Gastroesophageal sphincter (tissue), 4 donors: ENCODE data around the gene ATP5ME. TPM values are rescaled to one million over a fixed set of nuclear protein-coding genes. Genes with fewer than 3 reads are reported as not detected.

Source experiments
- ATAC-seq: fragments of 150-250 bp; one replicate; pipeline ENCODE4 v1.9.1; 2016; ENCODE audit warnings: mild to moderate bottlenecking, moderate library complexity
- H3K27ac ChIP-seq, 4 donors: fragments of 200-600 bp; sonication (generic) in 3 of 4; 1 replicate in 3 of 4; 2 replicates in 1 of 4; pipeline ENCODE4 v1.5.1; 2016 to 2019
- H3K27me3 ChIP-seq: fragments of 200-600 bp; sonication (generic); one replicate; pipeline ENCODE4 v1.5.1; 2019
- H3K36me3 ChIP-seq, 2 donors: fragments of 200-600 bp; sonication (generic); one replicate each; pipeline ENCODE4 v1.5.1; 2019; ENCODE audit warnings: control low read depth in 1 of 2
- H3K4me1 ChIP-seq, 3 donors: fragments of 200-600 bp; sonication (generic); 1 replicate in 2 of 3; 2 replicates in 1 of 3; pipeline ENCODE4 v1.5.1; 2016 to 2019; ENCODE audit warnings: control low read depth in 2 of 3
- H3K4me3 ChIP-seq, 2 donors: fragments of 200-600 bp; sonication (generic); one replicate each; pipeline ENCODE4 v1.5.1; 2019; ENCODE audit warnings: mild to moderate bottlenecking in 1 of 2, moderate library complexity in 1 of 2
- H3K9me3 ChIP-seq, 3 donors: fragments of 200-600 bp; sonication (generic); one replicate each; pipeline ENCODE4 v1.5.1; 2017 to 2019; ENCODE audit warnings: control low read depth in 2 of 3
- EP300 ChIP-seq: sonication (generic); formaldehyde crosslinking; IDR thresholded peaks from one replicate; pipeline ENCODE4 v1.6.1; 2017; ENCODE audit warnings: antibody characterized with exemption, mild to moderate bottlenecking
- POLR2A ChIP-seq, 2 donors: fragments of 450-650 bp; IDR thresholded peaks; one replicate each; pipeline ENCODE4 v1.6.1; 2017; ENCODE audit warnings: antibody characterized with exemption in 2 of 2, mild to moderate bottlenecking in 2 of 2, moderate library complexity in 1 of 2
- POLR2AphosphoS5 ChIP-seq: sonication (generic); formaldehyde crosslinking; IDR thresholded peaks from one replicate; pipeline ENCODE4 v1.6.1; 2017; ENCODE audit warnings: antibody characterized with exemption
- WGBS, 2 donors: methylation state at CpG; one replicate each; pipeline ENCODE4 v1.1.5; 2018; ENCODE audit warnings: low coverage in 1 of 2; 5-methylcytosine and 5-hydroxymethylcytosine counted together
- total RNA-seq, 4 donors: library from RNA; depleted of rRNA; stranded (reverse); fragments of >200 nt; gene quantifications; one replicate each; pipeline ENCODE4 v1.1.0, GENCODE V29; 2016
- TF ChIP-seq, protein P1 (sequence below), 4 experiments: fragments of 200-600 bp in 2 of 4; fragments of 450-650 bp in 2 of 4; sonication (generic) in 1 of 4; IDR thresholded peaks; one replicate each; pipeline ENCODE4 v1.5.1; 2017 to 2019; ENCODE audit warnings: antibody characterized with exemption in 4 of 4, mild to moderate bottlenecking in 2 of 4, moderate library complexity in 2 of 4

ATP5ME gene
- total RNA-seq, 4 donors from 2014 or later = 56.9 to 116 (median 106) TPM

DNA sequence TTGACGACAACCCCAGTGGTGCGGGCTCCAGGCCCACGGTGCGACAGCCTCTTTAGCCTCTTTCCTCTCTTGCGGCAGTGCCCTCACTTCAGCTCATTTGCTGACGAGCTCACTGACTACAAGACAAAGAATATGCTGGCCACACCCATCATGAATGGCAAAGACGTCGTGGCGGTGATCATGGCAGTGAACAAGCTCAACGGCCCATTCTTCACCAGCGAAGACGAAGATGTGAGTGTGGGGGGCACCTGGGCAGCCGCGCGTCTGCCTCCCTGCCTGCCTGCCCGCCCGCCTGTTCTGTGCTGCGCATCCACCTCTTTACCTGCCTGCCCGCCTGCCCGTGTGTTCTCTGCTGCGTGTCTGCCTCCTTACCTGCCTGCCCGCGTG lies 39.5 kb downstream of the ATP5ME start:
- peaks cover 70% of the 10 kb centered on the region for H3K27me3 ChIP-seq
- WGBS, 2 donors = 78 to 85% methylated on average over 11 to 17 of the region's 23 CpGs
- H3K4me3 ChIP-seq = no peak overlapping the region
- no peaks in the 10 kb centered on the region for H3K9me3 ChIP-seq
- no peaks in the 10 kb centered on the region for H3K36me3 ChIP-seq
- no peak for ATAC-seq
- no peak for TF ChIP-seq POLR2AphosphoS5
- TF ChIP-seq, protein P1, sequence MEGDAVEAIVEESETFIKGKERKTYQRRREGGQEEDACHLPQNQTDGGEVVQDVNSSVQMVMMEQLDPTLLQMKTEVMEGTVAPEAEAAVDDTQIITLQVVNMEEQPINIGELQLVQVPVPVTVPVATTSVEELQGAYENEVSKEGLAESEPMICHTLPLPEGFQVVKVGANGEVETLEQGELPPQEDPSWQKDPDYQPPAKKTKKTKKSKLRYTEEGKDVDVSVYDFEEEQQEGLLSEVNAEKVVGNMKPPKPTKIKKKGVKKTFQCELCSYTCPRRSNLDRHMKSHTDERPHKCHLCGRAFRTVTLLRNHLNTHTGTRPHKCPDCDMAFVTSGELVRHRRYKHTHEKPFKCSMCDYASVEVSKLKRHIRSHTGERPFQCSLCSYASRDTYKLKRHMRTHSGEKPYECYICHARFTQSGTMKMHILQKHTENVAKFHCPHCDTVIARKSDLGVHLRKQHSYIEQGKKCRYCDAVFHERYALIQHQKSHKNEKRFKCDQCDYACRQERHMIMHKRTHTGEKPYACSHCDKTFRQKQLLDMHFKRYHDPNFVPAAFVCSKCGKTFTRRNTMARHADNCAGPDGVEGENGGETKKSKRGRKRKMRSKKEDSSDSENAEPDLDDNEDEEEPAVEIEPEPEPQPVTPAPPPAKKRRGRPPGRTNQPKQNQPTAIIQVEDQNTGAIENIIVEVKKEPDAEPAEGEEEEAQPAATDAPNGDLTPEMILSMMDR (IDR thresholded peaks at IDR 0.05) = no peak
- no peak for TF ChIP-seq POLR2A (IDR thresholded peaks at IDR 0.05)
- no peak for TF ChIP-seq EP300
- no peaks in the 10 kb centered on the region for H3K4me1 ChIP-seq
- H3K27ac ChIP-seq = no peak overlapping the region

GRCh38 chr4:633976-634598 lies 40.0 kb downstream of the ATP5ME start:
- WGBS, 2 donors = 64 to 72% methylated on average over 4 to 5 of the region's 15 CpGs
- Histone ChIP-seq H3K27ac (no peak overlapping the region), H3K36me3 (no peaks in the 10 kb centered on the region), H3K27me3 (peaks cover 70% of the 10 kb centered on the region), H3K4me1 (no peaks in the 10 kb centered on the region), H3K4me3 (no peak overlapping the region), H3K9me3 (no peaks in the 10 kb centered on the region)
- no peak for ATAC-seq
- TF ChIP-seq, protein P1 (IDR thresholded peaks at IDR 0.05) = no peak
- TF ChIP-seq POLR2AphosphoS5 (no peak), POLR2A (IDR thresholded peaks at IDR 0.05) (no peak), EP300 (no peak)

GRCh38 chr4:633406-633805 lies 40.7 kb downstream of the ATP5ME start:
- no peak overlapping the region for H3K4me3 ChIP-seq
- no peak overlapping the region for H3K27ac ChIP-seq
- peaks cover 70% of the 10 kb centered on the region for H3K27me3 ChIP-seq
- TF ChIP-seq POLR2AphosphoS5 (no peak), POLR2A (IDR thresholded peaks at IDR 0.05) (no peak), EP300 (no peak)
- TF ChIP-seq, protein P1 (IDR thresholded peaks at IDR 0.05) = no peak
- no peaks in the 10 kb centered on the region for H3K36me3 ChIP-seq
- no peaks in the 10 kb centered on the region for H3K4me1 ChIP-seq
- no peaks in the 10 kb centered on the region for H3K9me3 ChIP-seq
- 40% methylated on average over 4 of the region's 9 CpGs; no CpG with 5 or more reads in 1 of the 2 donors for WGBS, 2 donors
- ATAC-seq = no peak

GRCh38 chr4:632926-633325 lies 41.1 kb downstream of the ATP5ME start:
- Histone ChIP-seq H3K4me3 (no peak overlapping the region), H3K27me3 (peaks cover 70% of the 10 kb centered on the region), H3K9me3 (no peaks in the 10 kb centered on the region), H3K27ac (no peak overlapping the region), H3K4me1 (no peaks in the 10 kb centered on the region), H3K36me3 (no peaks in the 10 kb centered on the region)
- 64 to 100% methylated on average over 2 to 3 of the region's 6 CpGs for WGBS, 2 donors
- TF ChIP-seq, protein P1 (IDR thresholded peaks at IDR 0.05) = no peak
- TF ChIP-seq POLR2A (IDR thresholded peaks at IDR 0.05) = no peak
- no peak for TF ChIP-seq POLR2AphosphoS5
- TF ChIP-seq EP300 = no peak
- no peak for ATAC-seq

DNA sequence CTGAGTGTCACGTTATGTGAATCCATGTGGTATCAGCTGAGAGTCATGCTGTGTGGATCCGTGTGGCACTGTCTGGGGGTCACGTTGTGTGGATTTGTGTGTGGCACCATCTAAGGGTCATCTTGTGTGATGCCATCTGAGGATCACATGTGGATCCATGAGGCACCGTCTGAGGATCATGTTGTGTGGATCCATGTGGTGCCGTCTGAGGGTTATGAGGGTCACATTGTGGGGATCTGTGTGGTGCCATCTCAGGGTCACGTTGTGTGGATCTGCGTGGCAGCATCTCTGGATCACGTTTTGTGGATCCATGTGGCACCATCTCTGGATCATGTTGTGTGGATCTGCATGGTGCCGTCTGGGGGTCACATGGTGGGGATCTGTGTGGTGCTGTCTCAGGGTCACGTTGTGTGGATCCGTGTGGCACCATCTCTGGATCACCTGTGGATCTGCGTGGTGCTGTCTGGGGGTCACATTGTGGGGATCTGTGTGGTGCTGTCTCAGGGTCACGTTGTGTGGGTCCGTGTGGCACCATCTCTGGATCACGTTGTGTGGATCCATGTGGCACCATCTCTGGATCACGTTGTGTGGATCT lies 41.8 kb downstream of the ATP5ME start:
- 50 to 81% methylated on average over 3 of the region's 16 CpGs for WGBS, 2 donors
- TF ChIP-seq, protein P1 (IDR thresholded peaks at IDR 0.05) = no peak
- TF ChIP-seq EP300 (no peak), POLR2AphosphoS5 (no peak), POLR2A (IDR thresholded peaks at IDR 0.05) (no peak)
- Histone ChIP-seq H3K36me3 (no peaks in the 10 kb centered on the region), H3K27ac (no peak overlapping the region), H3K4me3 (no peak overlapping the region), H3K27me3 (peaks cover 70% of the 10 kb centered on the region), H3K9me3 (no peaks in the 10 kb centered on the region), H3K4me1 (no peaks in the 10 kb centered on the region)
- ATAC-seq = no peak
